ENCODE results near the gene DNAJA4. TPM values are rescaled to one million over a fixed set of nuclear protein-coding genes. Genes with fewer than 3 reads are reported as not detected.

The DNAJA4 gene
- total RNA-seq, 1 donor from 2014 or later: 18.0 TPM

DNA sequence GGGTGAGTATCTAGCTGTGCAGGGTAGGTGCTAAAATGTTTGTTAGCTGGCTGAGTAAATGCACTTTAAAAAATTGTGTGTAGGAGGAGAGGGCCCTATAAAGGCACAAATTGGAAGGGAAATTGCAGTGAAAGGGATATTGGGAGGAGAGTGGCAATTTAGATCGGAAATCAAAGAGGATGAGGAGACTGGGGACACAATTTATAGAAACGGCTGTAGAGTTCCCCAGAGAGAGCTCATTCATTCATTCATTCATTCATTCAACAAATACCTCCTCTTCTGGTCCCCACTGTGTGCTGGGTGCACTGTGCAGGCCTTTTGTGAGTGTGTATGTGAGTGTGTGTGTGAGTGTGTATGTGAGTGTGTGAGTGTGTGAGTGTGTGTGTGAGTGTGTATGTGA, 2.4 kb downstream of the DNAJA4 start:
- no peak for ATAC-seq
- intact Hi-C loops (cut with DNase I): no loop called here
- no peak for DNase-seq (ENCODE audit: low spot score)

DNA sequence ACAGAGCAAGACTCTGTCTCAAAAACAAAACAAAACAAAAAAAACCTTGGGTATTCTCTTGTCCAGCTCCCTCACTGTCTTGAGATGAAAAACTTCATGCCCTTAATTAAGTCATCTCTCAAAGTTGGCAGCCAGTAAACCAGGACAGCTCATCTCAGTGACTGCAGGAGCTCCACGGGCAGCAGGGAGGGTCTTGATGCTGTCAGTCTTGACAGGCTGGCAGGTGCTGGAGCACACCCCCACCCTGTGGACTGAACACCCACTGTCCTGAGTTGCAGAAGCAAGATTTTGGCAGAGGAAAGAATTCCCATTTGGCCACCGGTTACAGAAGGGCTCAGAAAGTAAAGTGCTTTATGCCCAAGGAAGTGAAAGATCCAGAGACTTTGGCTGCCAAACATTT, 8.0 kb downstream of the DNAJA4 start:
- DNase-seq (ENCODE audit: low spot score) (no peak), ATAC-seq (no peak)
- intact Hi-C loops (cut with DNase I): no loop called here

DNA sequence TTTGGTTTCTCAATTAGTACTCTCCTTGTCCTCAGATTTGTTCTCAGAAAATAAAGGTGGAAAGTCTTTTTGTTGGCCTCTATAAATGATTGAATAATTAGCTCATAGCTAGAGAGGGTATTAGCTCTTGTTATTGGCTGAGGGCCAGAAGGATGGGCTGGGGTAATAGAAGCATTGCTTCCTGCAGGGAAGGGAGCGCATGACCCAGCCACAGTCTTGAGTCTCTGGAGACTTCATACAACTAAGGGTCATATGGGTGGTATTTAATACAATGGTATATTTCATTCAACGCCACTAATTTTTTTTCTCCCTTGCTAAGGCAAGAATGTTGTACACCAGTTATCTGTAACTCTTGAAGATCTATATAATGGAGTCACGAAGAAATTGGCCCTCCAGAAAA, 8.4 kb downstream of the DNAJA4 start:
- peak; percentile 42 for ATAC-seq
- intact Hi-C loops (cut with DNase I): no loop called here

DNA sequence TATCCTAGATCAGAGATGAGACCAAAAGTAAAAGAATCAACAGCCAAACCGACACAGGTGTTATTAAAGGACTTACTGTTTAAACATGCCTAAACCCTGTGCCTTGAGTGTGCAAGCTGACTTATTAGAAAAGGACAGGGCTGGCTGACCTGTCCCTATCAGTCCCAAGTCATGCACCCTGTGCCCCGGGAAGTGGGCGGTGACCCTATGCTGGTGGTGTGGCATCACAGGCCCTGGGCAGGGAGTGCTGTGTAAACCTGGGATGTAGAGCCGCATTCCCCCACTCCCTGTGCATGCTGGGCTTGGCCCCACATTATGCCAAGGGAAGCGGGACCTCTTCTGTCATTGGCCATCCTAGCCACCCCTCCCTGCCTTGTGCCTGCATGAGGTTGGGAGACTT, 10.6 kb downstream of the DNAJA4 start:
- intact Hi-C loops (cut with DNase I): no loop called here

More for the DNA sequence above, 8.4 kb downstream of the DNAJA4 start:
- no peak for DNase-seq (ENCODE audit: low spot score)

DNA sequence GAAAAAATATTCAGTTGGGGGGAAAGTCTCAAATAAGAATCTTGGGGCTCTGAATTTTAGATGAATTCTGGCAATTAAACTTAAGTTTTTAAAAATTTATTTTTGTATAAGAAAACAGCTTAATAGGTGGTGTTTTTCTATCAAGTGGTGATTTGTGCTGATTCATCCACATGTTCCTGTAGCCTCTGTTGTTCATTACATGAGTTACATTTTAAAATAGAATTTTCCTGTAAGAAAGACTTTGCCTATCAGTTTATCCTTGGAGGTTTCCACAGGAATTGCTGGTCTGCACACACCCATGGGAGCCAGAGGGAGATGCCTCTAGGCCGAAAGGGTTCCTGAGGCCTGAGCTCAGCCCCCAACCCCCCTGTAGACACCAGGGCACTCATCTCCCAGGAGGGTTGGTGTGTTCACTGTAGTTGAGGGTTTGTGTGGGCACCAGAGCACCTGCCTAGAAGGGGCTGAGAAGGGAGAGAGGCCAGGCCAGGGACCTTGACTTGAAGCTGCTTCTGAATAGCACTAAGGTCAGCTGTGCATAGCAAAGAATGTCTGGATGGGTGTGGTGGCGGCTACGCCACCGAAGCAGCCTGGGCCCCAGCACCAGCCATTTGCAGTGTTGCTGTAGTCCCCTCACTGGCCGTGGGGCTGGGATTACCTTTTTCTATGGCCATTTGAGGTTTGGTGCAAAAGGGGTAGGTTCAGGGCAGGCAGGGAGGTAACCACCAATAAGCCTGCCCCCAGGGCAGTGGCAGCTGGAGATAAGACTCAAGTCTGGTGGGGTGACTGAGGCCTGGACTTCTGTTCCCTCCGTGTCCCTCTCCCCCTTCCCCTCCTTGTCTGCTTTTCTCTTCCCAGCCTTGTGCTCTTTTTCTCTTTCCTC, 11.9 kb downstream of the DNAJA4 start:
- ATAC-seq: no peak
- intact Hi-C loops (cut with DNase I): no loop called here

More for the DNA sequence above, 10.6 kb downstream of the DNAJA4 start:
- DNase-seq (ENCODE audit: low spot score) (no peak), ATAC-seq (no peak)

GRCh38 chr15:78280319-78281072, 16.1 kb downstream of the DNAJA4 start:
- intact Hi-C loops (cut with DNase I): no loop called here
- ATAC-seq (no peak), DNase-seq (ENCODE audit: low spot score) (no peak)

More for the DNA sequence above, 11.9 kb downstream of the DNAJA4 start:
- no peak for DNase-seq (ENCODE audit: low spot score)

DNA sequence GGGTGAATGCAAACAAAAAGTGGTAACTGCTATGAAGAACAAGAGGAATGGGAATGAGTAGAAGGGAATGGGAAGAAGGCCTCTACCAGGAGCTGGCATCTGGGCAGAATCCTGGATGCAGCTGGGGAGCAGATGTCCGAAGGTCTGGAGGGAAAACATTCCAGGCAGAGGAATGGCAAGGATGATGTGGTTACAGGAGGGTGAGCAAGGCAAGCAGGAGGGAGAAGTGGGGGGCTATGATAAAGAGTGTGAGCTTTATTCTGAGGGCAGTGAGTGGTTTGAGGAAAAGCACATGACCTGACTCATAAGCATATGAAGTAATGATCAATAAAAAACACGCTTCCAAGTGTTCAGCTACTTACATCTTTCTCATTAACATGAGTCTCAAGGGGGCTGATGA, 18.0 kb downstream of the DNAJA4 start:
- DNase-seq (ENCODE audit: low spot score): no peak
- intact Hi-C loops (cut with DNase I): no loop called here
- no peak for ATAC-seq

- intact Hi-C loops (cut with DNase I): no loop called here
- DNase-seq (ENCODE audit: low spot score): no peak
- ATAC-seq: no peak
Measured at GRCh38 chr15:78284758-78285157, 20.4 kb downstream of the DNAJA4 start.

DNA sequence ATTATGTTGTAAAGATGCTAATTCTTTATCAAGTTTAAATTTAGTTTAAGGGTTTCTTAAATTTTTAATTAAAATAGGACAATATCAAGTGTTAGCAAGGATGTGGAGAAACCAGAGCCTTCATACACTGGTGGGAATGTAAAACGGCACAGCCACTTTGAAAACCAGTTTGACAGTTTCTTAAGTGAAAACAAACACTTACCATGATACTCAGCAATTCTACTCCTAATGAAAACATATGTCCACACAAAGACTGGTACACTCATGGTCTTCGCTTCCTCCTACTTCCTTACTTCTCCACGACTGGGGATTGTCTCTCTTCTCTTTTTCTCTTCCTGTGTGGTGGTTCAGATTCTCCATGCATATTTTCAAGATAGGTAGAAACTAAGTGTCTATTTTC, 25.9 kb downstream of the DNAJA4 start:
- intact Hi-C loops (cut with DNase I): no loop called here
- ATAC-seq (no peak), DNase-seq (ENCODE audit: low spot score) (no peak)

DNA sequence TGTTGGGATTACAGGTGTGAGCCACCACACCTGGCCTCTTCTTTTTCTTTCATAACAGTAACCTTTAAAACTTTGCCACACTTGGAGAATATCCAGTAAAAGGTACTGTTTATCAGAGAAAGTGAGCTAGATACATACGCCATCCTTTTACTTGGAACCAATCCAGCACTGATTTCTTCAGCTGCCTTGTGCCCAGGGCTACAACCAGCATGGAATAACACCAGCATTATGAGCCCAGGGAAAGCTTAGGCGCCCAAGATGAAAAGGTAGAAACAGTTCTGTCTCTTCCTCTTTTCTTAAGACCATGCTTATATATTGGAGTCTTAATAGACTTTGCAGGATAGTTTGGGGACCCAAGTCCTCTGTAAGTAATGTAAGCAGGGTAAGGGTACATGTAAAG, 26.7 kb downstream of the DNAJA4 start:
- DNase-seq (ENCODE audit: low spot score): no peak
- intact Hi-C loops (cut with DNase I): no loop called here
- no peak for ATAC-seq

- ATAC-seq (no peak), DNase-seq (ENCODE audit: low spot score) (no peak)
- intact Hi-C loops (cut with DNase I): no loop called here
Measured at GRCh38 chr15:78291698-78292097, 27.3 kb downstream of the DNAJA4 start.

- intact Hi-C loops (cut with DNase I): no loop called here
- ATAC-seq (no peak), DNase-seq (ENCODE audit: low spot score) (no peak)
Measured at GRCh38 chr15:78292219-78292618, 27.9 kb downstream of the DNAJA4 start.

DNA sequence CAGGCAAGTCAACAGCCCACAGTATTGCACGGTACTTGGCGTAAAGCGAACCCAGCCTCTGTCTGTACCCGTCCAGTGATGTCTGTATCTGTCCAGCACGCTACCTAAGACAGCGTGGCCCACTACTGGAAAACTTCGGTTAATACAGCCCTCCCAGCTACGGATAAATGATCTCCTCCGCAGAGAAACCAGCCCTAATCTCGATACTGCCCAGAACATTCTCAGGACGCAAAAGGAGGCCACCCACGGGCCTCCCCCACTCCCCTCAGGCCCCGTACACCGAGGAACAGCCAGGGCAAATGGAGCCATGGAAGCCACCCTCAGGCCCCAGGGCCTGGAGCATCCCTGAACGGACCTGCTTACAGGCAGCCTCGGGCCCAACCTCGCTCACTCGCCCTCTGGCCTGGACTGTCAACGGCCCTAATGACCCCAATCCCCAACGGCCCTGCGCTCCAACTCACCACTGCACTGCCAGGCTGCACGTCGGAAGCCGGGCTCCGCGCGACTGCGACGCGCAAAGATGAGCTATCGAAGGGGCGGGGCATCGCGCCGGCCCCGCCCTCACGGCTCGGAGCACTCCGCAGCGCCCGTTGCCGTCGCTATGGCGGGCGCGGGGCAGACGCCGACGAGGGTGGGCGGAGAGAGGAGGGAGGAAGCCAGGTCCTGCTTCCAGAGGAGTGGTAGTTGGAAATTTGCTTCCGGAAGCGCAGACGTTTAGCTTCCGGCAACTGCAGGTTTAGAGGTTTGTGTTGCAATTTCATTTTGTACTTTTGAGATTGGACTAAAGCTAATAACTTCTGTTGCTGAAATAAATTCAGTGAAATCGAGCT, 35.0 kb downstream of the DNAJA4 start, which contains the start of gene SKIC8:
Gene SKIC8 (minus strand): TSS at position 509 of the 830 bp plus-strand sequence. CDS start 3,923 bp downstream, outside the sequence.
- intact Hi-C loops (cut with DNase I): no loop called here

DNA sequence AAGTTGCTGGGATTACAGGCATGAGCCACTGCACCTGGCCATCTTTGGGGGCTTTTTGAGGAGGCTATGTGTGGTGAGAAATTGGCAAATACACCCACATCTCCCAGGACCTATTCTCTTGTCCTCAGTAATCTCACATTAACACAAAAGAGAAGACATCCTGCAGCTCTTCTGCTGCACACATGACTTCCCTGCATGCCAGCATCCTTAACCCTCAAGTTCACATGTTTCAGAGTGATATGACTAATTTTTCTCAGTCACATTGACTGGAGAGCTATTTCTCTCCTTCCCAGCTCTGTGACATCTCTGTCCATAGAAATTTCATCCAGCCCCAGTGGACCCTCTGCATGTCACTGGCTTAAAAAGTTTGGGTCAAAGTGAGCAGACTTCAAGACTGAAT, 37.0 kb downstream of the DNAJA4 start:
- no peak for DNase-seq (ENCODE audit: low spot score)
- no peak for ATAC-seq
- intact Hi-C loops (cut with DNase I): no loop called here

More for the DNA sequence above, 35.0 kb downstream of the DNAJA4 start, which contains the start of gene SKIC8:
- ATAC-seq (peak; percentile 99), DNase-seq (ENCODE audit: low spot score) (peak; percentile 94)

- no peak for ATAC-seq
- intact Hi-C loops (cut with DNase I): no loop called here
- no peak for DNase-seq (ENCODE audit: low spot score)
Measured at GRCh38 chr15:78301828-78302227, 37.5 kb downstream of the DNAJA4 start.

DNA sequence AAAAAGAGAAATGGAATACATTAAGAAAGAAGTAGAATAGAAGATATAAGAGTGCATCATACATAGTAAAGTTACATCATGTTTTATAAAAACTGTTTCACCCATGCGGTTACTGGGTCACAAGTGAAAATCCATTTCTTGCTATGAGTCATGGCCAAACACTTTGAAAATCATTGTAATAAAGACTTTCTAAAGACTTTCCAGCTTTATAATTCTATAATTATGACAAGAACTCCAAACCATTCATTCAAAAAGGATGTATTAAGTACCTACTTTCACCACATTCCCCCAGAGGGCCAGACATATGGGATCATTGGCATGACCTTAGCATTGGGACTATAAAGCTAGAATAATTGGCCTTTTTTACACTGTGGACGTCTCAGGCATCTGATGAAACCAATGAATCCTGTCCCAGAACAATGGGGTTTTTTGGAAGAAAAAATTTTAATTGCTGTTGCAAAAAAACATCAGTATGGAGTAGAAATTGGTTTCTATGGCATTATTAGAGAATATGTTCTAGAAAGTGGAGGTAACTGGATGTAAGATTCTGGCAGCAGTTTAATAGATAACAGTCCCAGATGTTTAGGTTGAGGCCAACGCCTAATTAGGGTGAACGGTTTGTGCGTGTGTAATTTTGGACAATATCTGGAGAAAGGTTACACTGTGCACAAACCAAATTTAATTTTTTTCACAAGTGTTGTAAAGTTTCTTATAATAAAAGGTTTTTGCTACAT, 38.4 kb downstream of the DNAJA4 start:
- ATAC-seq: no peak
- intact Hi-C loops (cut with DNase I): no loop called here
- no peak for DNase-seq (ENCODE audit: low spot score)

DNA sequence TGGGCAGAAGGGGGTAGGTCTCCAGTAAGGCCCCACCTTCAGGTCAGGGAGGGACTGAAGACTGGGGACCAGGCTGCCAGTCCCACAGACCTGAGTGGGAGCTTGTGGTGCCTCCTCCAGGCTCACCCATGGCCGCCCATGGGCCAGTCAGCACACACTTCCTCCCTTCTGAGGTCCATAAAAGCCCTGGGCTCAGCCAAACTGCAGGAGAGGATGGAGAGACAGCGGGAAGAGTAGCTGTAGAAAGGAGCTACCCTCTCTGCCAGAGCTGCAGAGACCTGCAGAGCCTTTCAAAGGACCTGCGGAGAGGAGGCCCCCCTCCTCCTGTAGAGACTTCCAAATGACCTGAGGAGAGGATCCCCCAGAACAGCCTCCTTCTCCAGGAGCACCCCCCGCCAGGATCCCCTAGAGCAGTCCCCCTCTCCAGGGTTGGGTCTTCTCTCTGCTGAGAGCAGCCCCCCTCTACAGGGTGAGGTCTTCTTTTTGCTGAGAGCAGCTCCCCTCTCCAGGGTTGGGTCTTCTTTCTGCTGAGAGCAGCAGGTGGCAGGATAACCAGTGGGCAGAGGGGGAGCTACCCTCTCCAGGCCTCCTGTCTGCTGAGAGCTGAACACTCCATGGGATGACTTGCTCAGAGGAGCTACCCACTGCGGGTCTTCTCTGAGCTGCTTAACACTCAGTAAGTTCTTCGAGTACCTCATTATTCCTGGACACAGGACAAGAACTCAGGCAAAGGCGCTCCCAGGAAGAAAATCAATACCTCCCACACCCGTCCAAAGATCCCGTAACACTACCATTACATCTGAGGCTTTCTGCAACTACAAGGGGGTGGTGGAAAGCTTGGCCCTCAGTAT, 40.1 kb downstream of the DNAJA4 start:
- intact Hi-C loops (cut with DNase I): no loop called here
- no peak for ATAC-seq
- no peak for DNase-seq (ENCODE audit: low spot score)

Measured in sciatic nerve (tissue), 2 donors.